H9 (cell line): ENCODE measurements around the gene PNPLA7. TPM values are rescaled to one million over a fixed set of nuclear protein-coding genes. Genes with fewer than 3 reads are reported as not detected.

ENCODE experiments used
- DNase-seq: peaks from one replicate; pipeline ENCODE4 v3.0.0-alpha.2; 2017
- H2AFZ ChIP-seq: one replicate; pipeline ENCODE4 v1.6.1; 2013; ENCODE audit warnings: mild to moderate bottlenecking, low read length, control low read depth, moderate library complexity
- H2AK5ac ChIP-seq: 2 replicates; pipeline ENCODE4 v1.6.1; 2013; ENCODE audit warnings: low read length, control low read depth, mixed read lengths; ENCODE audit not compliant: insufficient read length
- H2BK120ac ChIP-seq: one replicate; pipeline ENCODE4 v1.6.1; 2013; ENCODE audit warnings: low read depth, mild to moderate bottlenecking, low read length, control low read depth, inconsistent platforms; ENCODE audit not compliant: poor library complexity, severe bottlenecking
- H2BK12ac ChIP-seq: 2 replicates; pipeline ENCODE4 v1.6.1; 2013; ENCODE audit warnings: low read length, control low read depth, mixed read lengths, low read depth; ENCODE audit not compliant: insufficient read length
- H2BK15ac ChIP-seq: 2 replicates; pipeline ENCODE4 v1.6.1; 2013; ENCODE audit warnings: low read depth, low read length, control low read depth
- H2BK20ac ChIP-seq: one replicate; pipeline ENCODE4 v1.6.1; 2013; ENCODE audit warnings: low read depth, mild to moderate bottlenecking, low read length, control low read depth, inconsistent platforms; ENCODE audit not compliant: poor library complexity, severe bottlenecking
- H2BK5ac ChIP-seq: 2 replicates; pipeline ENCODE4 v1.6.1; 2013; ENCODE audit warnings: low read length, control low read depth, mixed read lengths; ENCODE audit not compliant: insufficient read length
- H3K14ac ChIP-seq: 2 replicates; pipeline ENCODE4 v1.6.1; 2013; ENCODE audit warnings: low read length, control low read depth; ENCODE audit not compliant: insufficient read depth
- H3K18ac ChIP-seq: 2 replicates; pipeline ENCODE4 v1.6.1; 2013; ENCODE audit warnings: low read depth, mild to moderate bottlenecking, mixed read lengths, low read length, control low read depth; ENCODE audit not compliant: insufficient read length
- H3K23ac ChIP-seq: 2 replicates; pipeline ENCODE4 v1.6.1; 2013; ENCODE audit warnings: low read length, control low read depth, mixed read lengths, low read depth; ENCODE audit not compliant: insufficient read length
- H3K23me2 ChIP-seq: 2 replicates; pipeline ENCODE4 v1.6.1; 2013; ENCODE audit warnings: low read depth, mild to moderate bottlenecking, mixed read lengths, low read length, control low read depth; ENCODE audit not compliant: insufficient read length, poor library complexity, severe bottlenecking
- H3K27ac ChIP-seq: 2 replicates; pipeline ENCODE4 v1.5.1; 2013; ENCODE audit warnings: low read length, control low read depth, mixed read lengths, low read depth; ENCODE audit not compliant: insufficient read length
- H3K27me3 ChIP-seq: 2 replicates; pipeline ENCODE4 v1.6.1; 2013; ENCODE audit warnings: low read length, control low read depth, inconsistent platforms; ENCODE audit not compliant: insufficient read depth
- H3K4ac ChIP-seq: 2 replicates; pipeline ENCODE4 v1.6.1; 2013; ENCODE audit warnings: low read depth, mild to moderate bottlenecking, control low read depth, inconsistent platforms, low read length, moderate library complexity
- H3K4me1 ChIP-seq: 2 replicates; pipeline ENCODE4 v1.6.1; 2013; ENCODE audit warnings: low read length, control low read depth, inconsistent platforms; ENCODE audit not compliant: insufficient read depth
- H3K4me2 ChIP-seq: 2 replicates; pipeline ENCODE4 v1.6.1; 2013; ENCODE audit warnings: low read length, control low read depth, mixed read lengths; ENCODE audit not compliant: insufficient read length, insufficient read depth
- H3K56ac ChIP-seq: 2 replicates; pipeline ENCODE4 v1.6.1; 2013; ENCODE audit warnings: low read depth, mild to moderate bottlenecking, mixed read lengths, low read length, control low read depth; ENCODE audit not compliant: insufficient read length
- H3K79me1 ChIP-seq: 2 replicates; pipeline ENCODE4 v1.6.1; 2013; ENCODE audit warnings: low read depth, mild to moderate bottlenecking, moderate library complexity, low read length, control low read depth, inconsistent platforms; ENCODE audit not compliant: insufficient read depth, poor library complexity, severe bottlenecking
- H3K79me2 ChIP-seq: 2 replicates; pipeline ENCODE4 v1.6.1; 2013; ENCODE audit warnings: low read length, control low read depth, inconsistent platforms; ENCODE audit not compliant: insufficient read depth
- H3K9ac ChIP-seq: 2 replicates; pipeline ENCODE4 v1.6.1; 2013; ENCODE audit warnings: low read length, control low read depth, mixed read lengths; ENCODE audit not compliant: insufficient read length; ENCODE audit errors: extremely low read depth
- H3K9me3 ChIP-seq: one replicate; pipeline ENCODE4 v1.6.1; 2013; ENCODE audit warnings: low read depth, low read length, inconsistent platforms; ENCODE audit not compliant: control insufficient read depth
- H3T11ph ChIP-seq: one replicate; pipeline ENCODE4 v1.6.1; 2013; ENCODE audit warnings: mild to moderate bottlenecking, low read length, control low read depth, inconsistent platforms
- H4K20me1 ChIP-seq: one replicate; pipeline ENCODE4 v1.6.1; 2013; ENCODE audit not compliant: control insufficient read depth, insufficient read length, insufficient read depth
- H4K5ac ChIP-seq: 2 replicates; pipeline ENCODE4 v1.6.1; 2013; ENCODE audit warnings: low read depth, mild to moderate bottlenecking, mixed read lengths, low read length, control low read depth; ENCODE audit not compliant: insufficient read length
- H4K8ac ChIP-seq: replicated peaks from 2 replicates; pipeline ENCODE4 v1.6.1; 2013; ENCODE audit warnings: low read length, control low read depth, mixed read lengths, low read depth; ENCODE audit not compliant: insufficient read length
- H4K91ac ChIP-seq: 2 replicates; pipeline ENCODE4 v1.6.1; 2013; ENCODE audit warnings: low read depth, mild to moderate bottlenecking, moderate library complexity, mixed read lengths, low read length, control low read depth; ENCODE audit not compliant: insufficient read length
- H3K27ac Mint-ChIP-seq, 3 experiments: 2 replicates in 2 of 3; 3 replicates in 1 of 3; pipeline ENCODE4 v1.8.0; 2020 to 2021; ENCODE audit warnings: mixed read lengths in 3 of 3, mild to moderate bottlenecking in 1 of 3, moderate library complexity in 1 of 3
- H3K27me3 Mint-ChIP-seq: 2 replicates; pipeline ENCODE4 v1.8.0; 2021; ENCODE audit warnings: low read depth, mild to moderate bottlenecking, moderate library complexity, mixed read lengths
- H3K36me3 Mint-ChIP-seq, 3 experiments: 2 replicates in 2 of 3; 3 replicates in 1 of 3; pipeline ENCODE4 v1.8.0; 2020 to 2021; ENCODE audit warnings: low read depth in 3 of 3, mixed read lengths in 3 of 3; ENCODE audit not compliant: insufficient read depth in 1 of 3
- H3K4me1 Mint-ChIP-seq, 2 experiments: 2 replicates each; pipeline ENCODE4 v1.8.0; 2020; ENCODE audit warnings: mixed read lengths in 2 of 2
- H3K4me3 Mint-ChIP-seq, 2 experiments: 2 replicates in 1 of 2; 3 replicates in 1 of 2; pipeline ENCODE4 v1.8.0; 2020 to 2021; ENCODE audit warnings: mild to moderate bottlenecking in 2 of 2, mixed read lengths in 2 of 2, moderate library complexity in 1 of 2
- H3K9me3 Mint-ChIP-seq, 2 experiments: 2 replicates in 1 of 2; 3 replicates in 1 of 2; pipeline ENCODE4 v1.8.0; 2020; ENCODE audit warnings: mild to moderate bottlenecking in 2 of 2, mixed read lengths in 2 of 2, moderate library complexity in 1 of 2
- CTCF ChIP-seq: fragments of 200-600 bp; sonication (generic); conservative IDR thresholded peaks from 3 replicates; pipeline ENCODE4 v1.8.0; 2021; ENCODE audit warnings: antibody characterized with exemption, mild to moderate bottlenecking
- WGBS: extraction: QIAGEN DNeasy Blood & Tissue Kit; methylation state at CpG from one replicate; pipeline ENCODE4 v1.1.7; 2013; ENCODE audit warnings: missing lambda C conversion rate, low lambda C conversion rate, mixed read lengths; ENCODE audit not compliant: insufficient read length; ENCODE audit errors: extremely low coverage; 5-methylcytosine and 5-hydroxymethylcytosine counted together
- total RNA-seq: library from RNA; stranded (reverse); gene quantifications from 2 replicates; pipeline ENCODE4 v1.2.1, GENCODE V29; 2021

The PNPLA7 gene
- total RNA-seq, 1 experiment from 2014 or later = 1.8 TPM

DNA sequence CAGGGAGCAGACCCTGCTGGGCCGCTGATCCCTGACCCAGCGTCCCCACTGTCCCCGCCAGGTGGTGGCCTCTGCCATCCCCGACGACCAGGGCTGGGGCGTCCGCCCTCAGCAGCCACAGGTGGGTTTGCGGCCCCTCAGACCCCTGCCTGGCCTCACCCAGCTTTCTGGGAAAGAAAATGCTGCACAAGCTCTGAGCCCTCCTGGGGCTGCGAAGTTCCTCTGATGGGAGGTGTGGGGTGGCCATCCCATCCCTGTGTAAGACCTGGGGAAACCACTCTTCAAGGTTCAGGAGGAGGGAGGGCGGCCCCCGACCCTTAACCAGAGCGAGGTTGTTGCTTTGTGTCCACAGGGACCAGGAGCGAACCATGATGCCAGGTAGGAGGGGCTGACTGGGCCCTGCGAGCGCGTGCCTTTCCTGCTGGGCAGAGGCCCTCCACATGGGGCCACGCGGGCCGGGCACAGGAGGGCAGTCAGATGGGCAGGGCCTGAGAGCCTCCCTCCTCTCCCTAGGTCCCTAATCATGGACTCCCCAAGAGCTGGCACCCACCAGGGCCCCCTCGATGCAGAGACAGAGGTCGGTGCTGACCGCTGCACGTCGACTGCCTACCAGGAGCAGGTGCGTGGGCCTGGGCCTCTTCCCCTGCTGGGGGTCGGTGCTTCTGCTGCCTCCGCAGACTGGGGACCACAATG lies 119.3 kb downstream of the PNPLA7 start:
- Histone ChIP-seq H3K27me3 (no peaks in the 10 kb centered on the region), H3K18ac (no peak overlapping the region), H2AK5ac (no peak overlapping the region), H4K91ac (no peak overlapping the region), H3K23ac (no peak overlapping the region), H3K56ac (no peak overlapping the region), H2BK15ac (no peak overlapping the region), H3K79me1 (no peaks in the 10 kb centered on the region), H3K27ac (no peak overlapping the region), H3K79me2 (no peaks in the 10 kb centered on the region), H4K20me1 (no peaks in the 10 kb centered on the region), H3K14ac (no peak overlapping the region), H3K4me2 (no peak overlapping the region), H3T11ph (no peak overlapping the region), H2BK5ac (no peak overlapping the region), H3K4me1 (no peaks in the 10 kb centered on the region), H2AFZ (no peak overlapping the region), H3K23me2 (no peaks in the 10 kb centered on the region), H2BK120ac (no peak overlapping the region), H4K5ac (no peak overlapping the region), H4K8ac (no peak overlapping the region), H3K4ac (no peak overlapping the region), H2BK20ac (no peak overlapping the region), H3K9ac (no peak overlapping the region), H3K9me3 (no peaks in the 10 kb centered on the region), H2BK12ac (no peak overlapping the region)
- Mint-ChIP-seq H3K4me3 (no peak overlapping the region), H3K4me1 (no peaks in the 10 kb centered on the region; a peak in 1 of 4 replicates), H3K27ac (no peak overlapping the region), H3K9me3 (no peaks in the 10 kb centered on the region), H3K27me3 (no peaks in the 10 kb centered on the region; the same call in 1 of the 2 replicates), H3K36me3 (no peaks in the 10 kb centered on the region)
- no peak for DNase-seq
- TF ChIP-seq CTCF = no peak
- no CpG with 5 or more reads among the region's 27 CpGs for WGBS
